Activated CD4-positive, alpha-beta T cell treated with anti-CD3 and anti-CD28 coated beads for 4 hours (primary cell): ENCODE results near the gene TMEM117.
"Not testable (repeated sequence)": the region's sequence is repeated elsewhere in the genome, so short reads cannot be mapped to it uniquely, and the experiment has no call there.

Source experiments
- DNase-seq, 2 donors: peaks; one replicate each; pipeline ENCODE4 v3.0.0-alpha.2; 2020

TMEM117 gene

DNA sequence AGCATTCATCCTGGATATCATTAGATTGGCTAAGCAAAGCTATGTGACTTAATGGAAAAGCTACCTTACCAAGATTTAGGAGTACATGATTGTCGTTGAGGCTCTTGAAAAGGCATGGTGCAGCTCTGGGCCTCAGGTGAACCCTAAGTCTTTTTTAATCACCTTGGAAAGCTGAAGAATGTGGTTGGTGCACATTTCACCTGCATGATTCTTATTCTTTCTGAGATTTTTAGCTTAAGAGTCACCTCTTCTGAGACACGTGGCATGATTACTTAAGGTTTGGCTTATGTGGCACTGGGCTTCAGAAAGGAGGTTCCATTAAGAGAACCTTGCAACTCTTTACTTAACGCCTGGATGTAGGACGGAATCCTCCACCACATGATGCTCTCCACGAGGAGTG lies 498.5 kb downstream of the TMEM117 start:
- DNase-seq = no peak

GRCh38 chr12:44335030-44335429 lies 499.1 kb downstream of the TMEM117 start:
- no peak for DNase-seq

DNA sequence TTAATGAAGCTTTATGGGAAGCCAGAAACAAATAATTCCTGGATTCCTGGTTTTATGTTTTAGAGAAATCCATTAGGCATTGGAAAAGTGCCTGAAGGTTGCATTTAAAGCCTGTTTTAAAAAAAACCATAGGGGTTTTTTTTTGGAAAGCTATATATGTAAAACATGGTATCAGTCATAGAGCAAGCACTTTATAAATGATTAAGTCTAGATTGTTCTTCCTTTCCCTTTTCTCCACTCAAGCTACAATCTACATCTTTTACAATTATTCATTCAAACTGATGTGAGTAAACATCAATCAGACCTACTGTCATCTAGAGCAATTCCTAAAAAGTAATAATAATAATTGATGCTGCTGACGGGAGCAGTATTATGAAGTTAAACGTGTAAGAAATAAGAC lies 500.7 kb downstream of the TMEM117 start:
- no peak for DNase-seq

DNA sequence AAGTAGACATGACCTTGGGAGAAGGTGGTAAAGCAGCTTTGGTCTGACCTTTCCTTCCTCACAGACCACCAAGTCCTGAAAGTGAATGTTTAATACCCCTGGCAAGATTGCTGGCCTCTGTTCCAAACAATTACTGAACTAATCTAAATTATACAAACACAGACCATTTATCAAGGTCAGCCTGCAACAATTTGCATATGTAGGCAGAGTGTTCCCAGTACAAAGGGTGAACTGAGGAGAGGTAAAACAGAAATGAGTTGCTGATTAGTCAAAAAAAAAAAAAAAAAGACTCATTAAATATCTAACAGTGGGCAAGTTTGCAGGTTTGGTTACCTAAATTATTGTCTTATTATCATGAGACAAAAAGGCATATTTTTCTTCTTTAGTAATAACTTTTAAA lies 506.5 kb downstream of the TMEM117 start:
- no peak for DNase-seq

DNA sequence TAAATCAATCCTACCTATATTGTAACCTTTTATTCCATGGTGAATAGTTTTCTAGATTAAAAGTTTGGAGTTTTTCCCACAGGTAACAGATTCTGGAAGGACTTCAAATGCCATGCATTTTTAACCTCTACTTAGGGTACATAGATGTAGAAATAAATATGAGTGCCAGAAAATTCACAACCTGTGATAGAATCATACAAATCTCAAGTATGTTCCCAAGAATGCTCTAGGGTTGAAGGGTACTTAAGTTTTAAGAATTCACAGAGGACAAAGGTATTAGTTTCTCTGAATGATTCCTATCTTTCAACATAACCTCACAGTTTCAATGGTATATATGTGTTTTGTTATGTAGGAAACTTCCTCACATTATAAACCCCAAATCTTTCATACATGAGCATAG lies 511.3 kb downstream of the TMEM117 start:
- no peak for DNase-seq

GRCh38 chr12:44357494-44357893 lies 521.6 kb downstream of the TMEM117 start:
- no peak for DNase-seq

DNA sequence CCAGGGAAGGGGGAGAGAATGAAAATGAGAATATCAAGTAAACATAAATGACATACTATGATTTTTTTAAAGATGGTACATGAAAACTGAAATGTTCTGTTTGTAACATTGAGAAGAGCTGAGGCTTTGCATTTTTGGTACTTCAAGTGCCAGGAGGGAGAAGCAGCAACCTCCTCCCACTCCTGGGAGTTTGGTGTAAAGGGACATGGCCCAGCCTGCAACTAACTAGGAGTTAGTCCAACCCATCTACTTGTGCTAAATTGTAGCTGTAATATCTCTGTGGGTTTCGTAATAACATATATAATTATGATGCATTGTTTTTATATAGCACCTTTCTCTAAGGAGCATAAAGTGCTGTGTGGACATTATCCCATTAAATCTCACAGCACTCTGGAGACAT lies 522.8 kb downstream of the TMEM117 start:
- DNase-seq = no peak

DNA sequence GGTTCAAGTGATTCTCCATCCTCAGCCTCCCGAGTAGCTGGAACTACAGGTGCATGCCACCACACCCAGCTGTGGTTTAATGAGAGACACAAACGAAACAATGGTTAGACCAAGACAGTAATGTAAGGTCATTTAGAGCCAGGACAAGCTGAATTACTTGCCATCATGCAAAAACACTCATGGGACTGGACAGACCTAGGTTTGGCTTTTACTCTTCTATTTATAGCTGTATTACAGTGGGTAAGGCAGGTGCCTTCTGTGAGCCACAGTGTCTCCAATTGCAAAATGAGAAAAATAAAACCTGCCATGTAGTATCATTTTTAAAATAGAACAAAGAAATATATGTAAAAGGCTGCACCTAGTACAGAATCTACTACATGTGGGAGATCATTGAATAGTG lies 527.1 kb downstream of the TMEM117 start:
- DNase-seq = no peak

GRCh38 chr12:44367136-44367535 lies 531.3 kb downstream of the TMEM117 start:
- DNase-seq = no peak

- no peak for DNase-seq
These were observed 532.0 kb downstream of the TMEM117 start for GRCh38 chr12:44367916-44368315.

DNA sequence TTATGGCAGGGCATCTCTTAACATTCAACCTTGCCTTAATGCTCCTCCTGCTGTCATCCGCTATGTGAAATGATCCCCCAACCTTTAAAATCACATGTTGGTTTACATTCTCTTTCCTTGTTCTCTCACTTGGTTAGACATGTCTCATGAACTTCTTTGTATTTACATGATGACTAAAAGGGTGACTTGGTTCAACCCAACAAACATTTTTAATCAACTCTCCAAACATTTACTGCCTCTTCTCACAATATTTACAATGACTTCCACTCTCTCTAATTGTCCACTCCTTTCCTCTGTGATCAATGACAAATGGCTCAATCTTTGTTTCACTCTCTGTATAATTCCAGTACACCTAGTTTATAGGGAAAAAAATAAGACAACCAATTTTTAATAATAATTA lies 534.1 kb downstream of the TMEM117 start:
- DNase-seq = no peak

GRCh38 chr12:44370982-44371381 lies 535.1 kb downstream of the TMEM117 start:
- DNase-seq = no peak

DNA sequence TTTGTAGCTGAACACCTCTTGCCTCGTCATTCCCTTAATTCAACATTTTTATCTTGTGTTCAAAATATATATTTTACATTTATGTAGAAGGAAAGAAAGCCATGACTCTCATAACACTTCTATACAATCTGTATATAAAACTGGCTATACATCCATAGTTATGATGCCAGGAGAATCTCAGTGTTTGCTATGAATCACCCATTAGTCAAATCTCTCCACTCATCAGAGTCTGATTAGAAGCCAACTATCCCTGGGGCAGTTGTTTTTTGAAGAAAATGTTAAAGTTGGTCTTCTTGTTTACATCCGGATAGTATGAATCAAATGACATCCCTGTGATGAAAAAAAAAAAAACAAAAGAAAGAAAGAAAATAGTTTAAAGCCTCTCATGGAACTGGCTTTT lies 536.4 kb downstream of the TMEM117 start:
- no peak for DNase-seq

GRCh38 chr12:44375694-44376093 lies 539.8 kb downstream of the TMEM117 start:
- DNase-seq = no peak

GRCh38 chr12:44377443-44378187 lies 541.7 kb downstream of the TMEM117 start:
- no peak for DNase-seq

- DNase-seq = not testable (repeated sequence)
These were observed 543.2 kb downstream of the TMEM117 start for GRCh38 chr12:44379113-44379512.

- no peak for DNase-seq
These were observed 544.0 kb downstream of the TMEM117 start for GRCh38 chr12:44379831-44380230.

GRCh38 chr12:44380861-44381260 lies 545.0 kb downstream of the TMEM117 start:
- no peak for DNase-seq

DNA sequence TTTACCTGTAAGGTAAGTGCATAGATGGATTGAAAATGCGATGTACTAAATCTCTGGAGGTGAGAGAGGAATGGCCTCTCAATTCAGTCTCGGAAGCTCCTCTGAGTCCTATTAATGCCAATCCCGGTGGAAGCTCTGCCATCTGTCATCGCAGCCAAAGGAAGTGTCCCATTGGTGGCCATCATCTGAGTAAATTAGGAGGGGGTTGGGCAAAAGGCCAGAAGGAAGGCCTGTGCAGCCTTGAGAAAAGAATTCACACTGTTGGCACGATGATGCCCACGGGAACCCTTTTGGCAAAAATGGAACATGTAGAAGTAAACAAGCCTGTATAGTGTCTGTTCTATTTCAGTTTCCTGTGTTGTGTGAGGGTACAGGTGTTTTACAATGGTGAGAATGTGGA lies 545.5 kb downstream of the TMEM117 start:
- no peak for DNase-seq

- no peak for DNase-seq
These were observed 548.3 kb downstream of the TMEM117 start for GRCh38 chr12:44384136-44384535.

GRCh38 chr12:44385964-44386363 lies 550.1 kb downstream of the TMEM117 start:
- DNase-seq = no peak

GRCh38 chr12:44387581-44387980 lies 551.7 kb downstream of the TMEM117 start:
- DNase-seq = no peak

DNA sequence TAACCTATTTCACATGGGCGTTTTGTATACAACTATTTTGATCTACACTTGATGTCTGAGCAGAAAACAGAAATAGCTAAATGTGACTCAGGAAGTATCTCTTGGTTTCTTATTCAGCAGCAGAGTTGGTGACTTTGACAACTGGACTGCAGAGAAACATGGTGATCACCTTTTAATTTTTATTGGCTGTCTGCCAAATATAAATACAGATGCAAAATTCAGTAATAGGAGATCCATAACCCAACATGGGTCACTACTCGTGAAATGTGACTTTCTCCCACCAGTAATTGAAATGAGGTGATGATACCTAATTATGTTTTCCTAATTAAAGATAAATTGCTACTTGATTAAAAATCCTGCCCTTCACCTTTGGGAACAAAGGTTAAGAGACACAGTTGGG lies 553.2 kb downstream of the TMEM117 start:
- no peak for DNase-seq

DNA sequence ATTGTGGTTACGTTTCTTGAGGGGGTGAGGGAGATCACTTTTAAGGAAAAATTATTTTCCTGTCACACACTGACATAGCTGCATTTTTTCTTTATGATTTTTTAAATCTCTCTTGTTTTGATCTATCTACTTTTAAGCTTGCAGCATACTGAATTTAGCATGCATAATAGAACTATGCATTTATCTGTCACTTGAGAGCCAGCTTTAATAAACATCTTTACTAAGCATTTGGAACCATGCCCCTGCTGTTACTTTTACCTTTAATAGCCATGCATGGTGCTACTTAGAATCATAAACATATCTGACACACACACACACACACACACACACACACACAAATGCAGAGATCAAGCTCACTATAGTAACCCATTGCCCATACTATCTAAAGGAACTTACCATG lies 554.0 kb downstream of the TMEM117 start:
- DNase-seq = no peak

DNA sequence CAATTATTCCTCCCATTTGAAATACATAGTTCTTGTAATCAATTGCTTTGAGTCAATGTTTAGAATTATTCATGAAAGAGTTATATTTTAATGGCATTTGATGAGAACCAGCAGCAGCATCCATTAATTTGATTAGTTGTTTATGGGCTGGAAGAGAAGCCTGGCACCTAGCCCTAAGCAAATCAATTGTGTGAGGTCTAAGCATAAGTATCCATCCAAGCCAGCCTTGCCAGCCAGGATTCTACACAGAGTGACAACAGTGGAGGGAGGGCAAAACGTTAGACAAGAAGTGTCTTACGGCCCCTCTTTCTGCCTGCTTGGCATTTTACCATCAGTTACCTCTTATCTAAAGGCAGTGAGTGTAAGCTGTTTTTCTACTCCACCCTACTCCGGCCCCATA lies 561.8 kb downstream of the TMEM117 start:
- no peak for DNase-seq
